Neural cell (in vitro differentiated cells): Measurements from ENCODE around the gene GH1. TPM values are rescaled to one million over a fixed set of nuclear protein-coding genes. Genes with fewer than 3 reads are reported as not detected.

ENCODE experiments used
- H2AFZ ChIP-seq: fragments of 200-600, 300-800 bp; sonication (generic), shearing (Covaris generic); 2 replicates; pipeline ENCODE4 v1.6.0; 2014; ENCODE audit warnings: low read depth, mild to moderate bottlenecking, antibody characterized with exemption, low read length, moderate library complexity
- H3F3A ChIP-seq: fragments of 200-600 bp; shearing (Covaris generic); 2 replicates; pipeline ENCODE4 v1.6.1; 2016; ENCODE audit warnings: mild to moderate bottlenecking, moderate library complexity, mixed read lengths, antibody characterized with exemption, low read length; ENCODE audit not compliant: insufficient read depth, poor library complexity, severe bottlenecking
- H3K27ac ChIP-seq: fragments of 200-600, 300-800 bp; sonication (generic), shearing (Covaris generic); 2 replicates; pipeline ENCODE4 v1.5.1; 2014; ENCODE audit warnings: mild to moderate bottlenecking, low read length, moderate library complexity
- H3K27me3 ChIP-seq: fragments of 300-800, 200-600 bp; sonication (generic), shearing (Covaris generic); 2 replicates; pipeline ENCODE4 v1.6.0; 2014; ENCODE audit warnings: mild to moderate bottlenecking, low read depth, low read length, moderate library complexity; ENCODE audit not compliant: insufficient read depth
- H3K36me3 ChIP-seq: fragments of 300-800, 200-600 bp; sonication (generic), shearing (Covaris generic); 2 replicates; pipeline ENCODE4 v1.5.1; 2014; ENCODE audit warnings: mild to moderate bottlenecking, antibody characterized with exemption, low read length, moderate library complexity; ENCODE audit not compliant: insufficient read depth
- H3K4me2 ChIP-seq: fragments of 300-800, 200-600 bp; sonication (generic), shearing (Covaris generic); 2 replicates; pipeline ENCODE4 v1.6.0; 2014; ENCODE audit warnings: mild to moderate bottlenecking, low read length
- H3K4me3 ChIP-seq: fragments of 300-800, 200-600 bp; sonication (generic), shearing (Covaris generic); 2 replicates; pipeline ENCODE4 v1.5.1; 2014; ENCODE audit warnings: mild to moderate bottlenecking, low read length, moderate library complexity
- H3K79me2 ChIP-seq: fragments of 200-600 bp; shearing (Covaris generic); replicated peaks from 2 replicates; pipeline ENCODE4 v1.6.0; 2014; ENCODE audit warnings: mild to moderate bottlenecking, low read length, moderate library complexity; ENCODE audit not compliant: insufficient read depth
- H3K9ac ChIP-seq: fragments of 300-800, 200-600 bp; sonication (generic), shearing (Covaris generic); 2 replicates; pipeline ENCODE4 v1.6.1; 2016; ENCODE audit warnings: mild to moderate bottlenecking, low read length, mixed read lengths
- H3K9me2 ChIP-seq: fragments of 200-600 bp; shearing (Covaris generic); 2 replicates; pipeline ENCODE4 v1.6.1; 2016; ENCODE audit warnings: mild to moderate bottlenecking, low read length, mixed read lengths; ENCODE audit not compliant: insufficient read depth
- H3K9me3 ChIP-seq: fragments of 200-600, 300-800 bp; sonication (generic), shearing (Covaris generic); 2 replicates; pipeline ENCODE4 v1.6.1; 2016; ENCODE audit warnings: mild to moderate bottlenecking, mixed run types, low read length, moderate library complexity, mixed read lengths
- H4K20me1 ChIP-seq: fragments of 200-600 bp; shearing (Covaris generic); 2 replicates; pipeline ENCODE4 v1.6.1; 2016; ENCODE audit warnings: mild to moderate bottlenecking, mixed run types; ENCODE audit not compliant: insufficient read depth
- EP300 ChIP-seq: fragments of 450-650 bp; conservative IDR thresholded peaks from 2 replicates; pipeline ENCODE4 v1.6.1; 2014; ENCODE audit warnings: antibody characterized with exemption, mild to moderate bottlenecking, moderate library complexity; ENCODE audit not compliant: poor library complexity, severe bottlenecking
- EZH2 ChIP-seq: fragments of 200-600, 300-800 bp; shearing (Covaris generic), sonication (generic); IDR thresholded peaks from 2 replicates; pipeline ENCODE4 v1.6.1; 2014; ENCODE audit warnings: antibody characterized with exemption, low read length, borderline replicate concordance, mild to moderate bottlenecking; ENCODE audit not compliant: insufficient read depth, poor library complexity, severe bottlenecking
- MXI1 ChIP-seq: fragments of 450-650 bp; conservative IDR thresholded peaks from 2 replicates; pipeline ENCODE4 v1.6.1; 2014; ENCODE audit warnings: antibody characterized with exemption, mild to moderate bottlenecking; ENCODE audit not compliant: poor library complexity, severe bottlenecking
- POLR2AphosphoS5 ChIP-seq: IDR thresholded peaks from 2 replicates; pipeline ENCODE4 v1.6.1; 2012
- RAD21 ChIP-seq: fragments of 450-650 bp; conservative IDR thresholded peaks from 2 replicates; pipeline ENCODE4 v1.6.1; 2014; ENCODE audit warnings: antibody characterized with exemption, mild to moderate bottlenecking, moderate library complexity
- SMC3 ChIP-seq: fragments of 450-650 bp; conservative IDR thresholded peaks from 2 replicates; pipeline ENCODE4 v1.6.1; 2014; ENCODE audit warnings: antibody characterized with exemption, mild to moderate bottlenecking, moderate library complexity; ENCODE audit not compliant: poor library complexity
- TAF1 ChIP-seq: IDR thresholded peaks from 2 replicates; pipeline ENCODE4 v1.6.1; 2012; ENCODE audit warnings: low read depth
- polyA plus RNA-seq: library from polyadenylated mRNA; depleted of rRNA; stranded (reverse); fragments of >200 nt; gene quantifications from 2 replicates; pipeline ENCODE4 v1.2.3, GENCODE V29; 2014
- TF ChIP-seq, protein P1 (sequence below): IDR thresholded peaks from 2 replicates; pipeline ENCODE4 v1.6.1; 2012; ENCODE audit warnings: borderline replicate concordance
- TF ChIP-seq, protein P2 (sequence below): fragments of 450-650 bp; IDR thresholded peaks from 2 replicates; pipeline ENCODE4 v1.5.1; 2014; ENCODE audit warnings: antibody characterized with exemption, mild to moderate bottlenecking, moderate library complexity; ENCODE audit not compliant: poor library complexity, severe bottlenecking

The GH1 gene
- polyA plus RNA-seq, 1 donor from 2014 or later: not detected

DNA sequence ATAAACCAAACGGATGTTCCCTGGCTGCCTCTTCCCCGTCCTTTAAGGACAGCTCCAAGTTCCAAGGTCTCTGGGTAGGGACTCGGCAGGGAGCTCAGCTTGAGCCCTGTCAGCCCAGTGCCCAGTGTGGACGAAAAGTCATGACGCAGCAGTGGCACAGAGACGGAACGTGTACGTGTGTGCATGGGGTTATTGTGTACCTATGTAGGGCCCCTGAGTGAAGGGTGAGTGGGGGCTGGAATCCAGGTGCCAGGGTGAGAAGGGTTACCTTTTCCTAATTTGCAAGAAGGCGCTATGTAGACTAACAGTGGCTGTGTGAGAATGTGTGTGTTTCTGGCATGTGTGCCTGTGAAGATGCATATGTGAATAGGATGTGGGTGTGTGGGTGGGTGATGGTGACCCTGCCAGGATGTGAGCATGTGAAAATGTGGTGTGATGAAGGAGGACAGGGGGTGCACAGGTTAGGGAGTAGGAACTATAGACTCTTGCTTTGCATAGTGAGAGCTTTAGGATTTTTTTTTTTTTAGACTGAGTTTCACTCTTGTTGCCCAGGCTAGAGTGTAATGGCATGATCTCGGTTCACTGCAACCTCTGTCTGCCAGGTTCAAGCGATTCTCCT lies 48.1 kb upstream of the GH1 start:
- Histone ChIP-seq H3K79me2 (no peaks in the 10 kb centered on the region), H3K9ac (no peak overlapping the region), H3K9me3 (no peaks in the 10 kb centered on the region), H3K4me2 (no peak overlapping the region), H3K36me3 (no peaks in the 10 kb centered on the region), H4K20me1 (no peaks in the 10 kb centered on the region), H3F3A (no peaks in the 10 kb centered on the region), H3K4me3 (no peak overlapping the region), H3K27ac (no peak overlapping the region), H3K27me3 (no peaks in the 10 kb centered on the region), H2AFZ (no peak overlapping the region), H3K9me2 (no peaks in the 10 kb centered on the region)
- TF ChIP-seq MXI1 (no peak), SMC3 (no peak), TAF1 (no peak), POLR2AphosphoS5 (no peak), RAD21 (no peak), EP300 (no peak), EZH2 (no peak)
- TF ChIP-seq, protein P1, sequence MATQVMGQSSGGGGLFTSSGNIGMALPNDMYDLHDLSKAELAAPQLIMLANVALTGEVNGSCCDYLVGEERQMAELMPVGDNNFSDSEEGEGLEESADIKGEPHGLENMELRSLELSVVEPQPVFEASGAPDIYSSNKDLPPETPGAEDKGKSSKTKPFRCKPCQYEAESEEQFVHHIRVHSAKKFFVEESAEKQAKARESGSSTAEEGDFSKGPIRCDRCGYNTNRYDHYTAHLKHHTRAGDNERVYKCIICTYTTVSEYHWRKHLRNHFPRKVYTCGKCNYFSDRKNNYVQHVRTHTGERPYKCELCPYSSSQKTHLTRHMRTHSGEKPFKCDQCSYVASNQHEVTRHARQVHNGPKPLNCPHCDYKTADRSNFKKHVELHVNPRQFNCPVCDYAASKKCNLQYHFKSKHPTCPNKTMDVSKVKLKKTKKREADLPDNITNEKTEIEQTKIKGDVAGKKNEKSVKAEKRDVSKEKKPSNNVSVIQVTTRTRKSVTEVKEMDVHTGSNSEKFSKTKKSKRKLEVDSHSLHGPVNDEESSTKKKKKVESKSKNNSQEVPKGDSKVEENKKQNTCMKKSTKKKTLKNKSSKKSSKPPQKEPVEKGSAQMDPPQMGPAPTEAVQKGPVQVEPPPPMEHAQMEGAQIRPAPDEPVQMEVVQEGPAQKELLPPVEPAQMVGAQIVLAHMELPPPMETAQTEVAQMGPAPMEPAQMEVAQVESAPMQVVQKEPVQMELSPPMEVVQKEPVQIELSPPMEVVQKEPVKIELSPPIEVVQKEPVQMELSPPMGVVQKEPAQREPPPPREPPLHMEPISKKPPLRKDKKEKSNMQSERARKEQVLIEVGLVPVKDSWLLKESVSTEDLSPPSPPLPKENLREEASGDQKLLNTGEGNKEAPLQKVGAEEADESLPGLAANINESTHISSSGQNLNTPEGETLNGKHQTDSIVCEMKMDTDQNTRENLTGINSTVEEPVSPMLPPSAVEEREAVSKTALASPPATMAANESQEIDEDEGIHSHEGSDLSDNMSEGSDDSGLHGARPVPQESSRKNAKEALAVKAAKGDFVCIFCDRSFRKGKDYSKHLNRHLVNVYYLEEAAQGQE: no peak
- TF ChIP-seq, protein P2, sequence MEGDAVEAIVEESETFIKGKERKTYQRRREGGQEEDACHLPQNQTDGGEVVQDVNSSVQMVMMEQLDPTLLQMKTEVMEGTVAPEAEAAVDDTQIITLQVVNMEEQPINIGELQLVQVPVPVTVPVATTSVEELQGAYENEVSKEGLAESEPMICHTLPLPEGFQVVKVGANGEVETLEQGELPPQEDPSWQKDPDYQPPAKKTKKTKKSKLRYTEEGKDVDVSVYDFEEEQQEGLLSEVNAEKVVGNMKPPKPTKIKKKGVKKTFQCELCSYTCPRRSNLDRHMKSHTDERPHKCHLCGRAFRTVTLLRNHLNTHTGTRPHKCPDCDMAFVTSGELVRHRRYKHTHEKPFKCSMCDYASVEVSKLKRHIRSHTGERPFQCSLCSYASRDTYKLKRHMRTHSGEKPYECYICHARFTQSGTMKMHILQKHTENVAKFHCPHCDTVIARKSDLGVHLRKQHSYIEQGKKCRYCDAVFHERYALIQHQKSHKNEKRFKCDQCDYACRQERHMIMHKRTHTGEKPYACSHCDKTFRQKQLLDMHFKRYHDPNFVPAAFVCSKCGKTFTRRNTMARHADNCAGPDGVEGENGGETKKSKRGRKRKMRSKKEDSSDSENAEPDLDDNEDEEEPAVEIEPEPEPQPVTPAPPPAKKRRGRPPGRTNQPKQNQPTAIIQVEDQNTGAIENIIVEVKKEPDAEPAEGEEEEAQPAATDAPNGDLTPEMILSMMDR: no peak

DNA sequence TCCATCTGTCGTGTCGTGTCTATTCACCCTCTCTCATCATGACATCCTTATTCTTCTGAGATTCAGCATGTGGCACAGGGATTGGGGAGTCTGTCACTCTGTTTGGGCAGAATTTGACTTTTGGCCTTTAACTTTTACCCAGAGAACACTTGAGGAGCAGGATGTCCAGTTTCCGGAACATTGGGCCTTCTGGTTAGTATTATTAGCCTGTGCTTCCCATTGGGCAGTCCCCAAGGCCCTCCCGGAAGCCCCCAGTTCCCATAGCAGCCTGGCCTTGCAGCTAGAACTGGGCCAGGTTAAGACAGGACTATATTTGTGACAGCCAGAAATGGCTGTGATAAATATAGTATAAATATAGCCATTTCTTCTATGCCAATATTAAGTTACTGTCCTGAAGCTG lies 44.5 kb upstream of the GH1 start:
- TF ChIP-seq RAD21 (no peak), TAF1 (no peak), MXI1 (no peak), EP300 (no peak), EZH2 (no peak), POLR2AphosphoS5 (no peak), SMC3 (no peak)
- TF ChIP-seq, protein P2: no peak
- TF ChIP-seq, protein P1: no peak
- no peaks in the 10 kb centered on the region for H3K79me2 ChIP-seq

More for the DNA sequence above, 44.5 kb upstream of the GH1 start:
- Histone ChIP-seq H3K27me3 (no peaks in the 10 kb centered on the region), H3F3A (no peaks in the 10 kb centered on the region), H3K9me3 (no peaks in the 10 kb centered on the region), H2AFZ (no peak overlapping the region), H3K4me3 (no peak overlapping the region), H4K20me1 (no peaks in the 10 kb centered on the region), H3K9me2 (no peaks in the 10 kb centered on the region), H3K36me3 (no peaks in the 10 kb centered on the region), H3K9ac (no peak overlapping the region), H3K4me2 (no peak overlapping the region), H3K27ac (no peak overlapping the region)
